HAP-1 (cell line): ENCODE results near the gene BID.
"Not testable (repeated sequence)": the region's sequence is repeated elsewhere in the genome, so short reads cannot be mapped to it uniquely, and the experiment has no call there.

Experiments used
- DNase-seq, 2 experiments: peaks; one replicate each; pipeline ENCODE4 v3.0.0-alpha.2; 2016 to 2020; ENCODE audit warnings: low spot score in 2 of 2
- H3K27me3 ChIP-seq: fragments of 250-450 bp; sonication (Bioruptor Pico); 2 replicates; pipeline ENCODE4 v1.5.1; 2020; ENCODE audit warnings: low read depth, mild to moderate bottlenecking, moderate library complexity
- H3K36me3 ChIP-seq: fragments of 250-450 bp; sonication (Bioruptor Pico); replicated peaks from 2 replicates; pipeline ENCODE4 v1.5.1; 2020; ENCODE audit warnings: mild to moderate bottlenecking
- H3K4me1 ChIP-seq: fragments of 250-450 bp; sonication (Bioruptor Pico); 2 replicates; pipeline ENCODE4 v1.5.1; 2020; ENCODE audit warnings: mild to moderate bottlenecking
- H3K4me3 ChIP-seq: fragments of 250-450 bp; sonication (Bioruptor Pico); 2 replicates; pipeline ENCODE4 v1.5.1; 2020; ENCODE audit warnings: mild to moderate bottlenecking, moderate library complexity
- H3K9me3 ChIP-seq: fragments of 250-450 bp; sonication (Bioruptor Pico); 2 replicates; pipeline ENCODE4 v1.5.1; 2020; ENCODE audit warnings: mild to moderate bottlenecking, moderate library complexity
- in situ Hi-C: fragments of 300-500 bp; cut with MboI; formaldehyde crosslinking; loops from 3 replicates; pipeline ENCODE4 v1.14.3; 2020; ENCODE audit warnings: low sequenced_read_pairs, inconsistent platforms, mixed read lengths

Gene BID

DNA sequence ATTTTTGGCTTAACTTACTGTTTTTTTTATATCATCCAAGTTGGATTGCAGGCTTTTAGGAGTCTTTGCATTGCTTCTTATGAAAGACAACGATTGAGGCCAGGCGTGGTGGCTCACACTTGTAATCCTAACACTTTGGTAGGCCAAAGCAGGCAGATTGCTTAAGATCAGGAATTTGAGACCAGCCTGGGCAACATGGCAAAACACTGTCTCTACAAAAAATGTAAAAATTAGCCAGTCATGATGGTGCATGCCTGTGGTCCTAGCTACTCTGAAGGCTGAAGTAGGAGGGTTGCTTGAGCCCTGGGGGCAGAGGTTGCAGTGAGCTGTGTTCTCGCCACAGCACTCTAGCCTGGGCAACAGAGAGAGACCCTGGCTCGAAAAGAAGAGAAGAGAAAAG is 56.6 kb downstream of the BID start:
- Histone ChIP-seq H3K4me1 (no peaks in the 10 kb centered on the region), H3K36me3 (no peaks in the 10 kb centered on the region), H3K9me3 (no peaks in the 10 kb centered on the region), H3K27me3 (no peaks in the 10 kb centered on the region), H3K4me3 (no peak overlapping the region)
- no peak for DNase-seq
- in situ Hi-C loops, result loop anchor here (10.0 kb wide), 1 partner anchor 63 kb away; no protein-coding TSS in a partner anchor

DNA sequence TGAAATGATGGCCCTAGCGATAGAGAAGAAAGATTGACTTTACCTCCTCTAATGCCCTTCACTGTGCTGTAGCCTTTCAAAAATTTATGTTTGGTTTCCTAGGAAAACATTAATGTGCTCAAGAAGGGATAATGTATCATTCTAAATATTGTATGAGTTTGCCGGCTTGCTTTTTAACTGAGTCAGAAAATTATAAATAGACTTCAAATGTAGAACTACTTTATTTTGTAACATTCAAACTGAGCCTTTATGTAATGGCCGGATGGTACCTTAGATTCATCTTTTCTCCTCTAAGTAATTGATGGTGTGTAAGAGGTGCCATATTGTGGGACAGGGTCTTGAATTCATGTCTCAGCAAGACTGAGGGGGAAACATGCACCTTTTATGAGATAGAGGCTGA is 57.7 kb downstream of the BID start:
- Histone ChIP-seq H3K9me3 (no peaks in the 10 kb centered on the region), H3K36me3 (no peaks in the 10 kb centered on the region), H3K4me1 (no peaks in the 10 kb centered on the region), H3K4me3 (no peak overlapping the region), H3K27me3 (no peaks in the 10 kb centered on the region)
- no peak for DNase-seq
- in situ Hi-C loops, result loop anchor here (10.0 kb wide), 1 partner anchor 62 kb away; no protein-coding TSS in a partner anchor

DNA sequence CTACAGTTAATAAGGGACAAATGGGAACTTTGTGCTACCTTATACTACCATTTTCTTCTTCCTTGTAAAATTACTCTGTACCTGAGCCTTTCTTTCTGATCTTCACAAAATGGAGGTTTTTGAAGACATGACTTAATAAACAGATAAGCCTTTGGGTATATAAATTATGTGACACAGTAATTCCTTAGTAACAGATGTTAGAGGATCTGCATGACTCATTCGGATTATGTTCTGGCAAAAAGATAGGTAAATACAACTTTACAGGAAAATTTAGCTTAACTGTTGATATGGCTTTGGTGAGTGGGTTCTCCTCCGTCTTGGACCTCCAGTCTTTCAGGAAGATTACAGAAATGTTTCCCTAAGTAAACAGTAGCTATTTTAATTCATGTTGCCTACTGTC is 61.8 kb downstream of the BID start:
- DNase-seq, result no peak
- in situ Hi-C loops, result loop anchor here (10.0 kb wide), 1 partner anchor 58 kb away; no protein-coding TSS in a partner anchor

DNA sequence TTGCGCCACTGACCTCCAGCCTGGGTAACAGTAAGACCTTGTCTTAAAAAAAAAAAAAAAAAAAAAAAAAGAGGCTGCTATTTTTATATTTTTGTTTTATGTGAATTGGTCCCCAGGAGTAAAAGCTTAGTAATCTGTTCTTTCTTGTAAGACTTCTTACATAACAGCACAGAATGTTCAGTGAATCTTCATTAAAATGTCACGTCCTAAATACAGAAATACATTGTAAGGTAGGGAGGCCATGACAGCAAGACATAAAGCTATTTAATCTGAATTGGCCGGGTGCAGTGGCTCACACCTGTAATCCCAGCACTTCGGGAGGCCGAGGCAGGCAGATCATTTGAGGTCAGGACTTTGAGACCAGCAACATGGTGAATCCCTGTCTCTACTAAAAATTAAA is 64.2 kb downstream of the BID start:
- DNase-seq, result no peak
- Histone ChIP-seq H3K36me3 (peaks cover 4% of the 10 kb centered on the region), H3K9me3 (no peaks in the 10 kb centered on the region), H3K4me1 (peaks cover 2% of the 10 kb centered on the region; the same call in 1 of the 2 replicates), H3K4me3 (no peak overlapping the region), H3K27me3 (no peaks in the 10 kb centered on the region)
- in situ Hi-C loops, result loop anchor here (10.0 kb wide), 1 partner anchor 55 kb away; no protein-coding TSS in a partner anchor

More for the DNA sequence above, 61.8 kb downstream of the BID start:
- H3K36me3 ChIP-seq, result peaks cover 4% of the 10 kb centered on the region
- no peaks in the 10 kb centered on the region for H3K27me3 ChIP-seq
- H3K4me3 ChIP-seq, result no peak overlapping the region
- H3K4me1 ChIP-seq, result no peaks in the 10 kb centered on the region
- H3K9me3 ChIP-seq, result no peaks in the 10 kb centered on the region

DNA sequence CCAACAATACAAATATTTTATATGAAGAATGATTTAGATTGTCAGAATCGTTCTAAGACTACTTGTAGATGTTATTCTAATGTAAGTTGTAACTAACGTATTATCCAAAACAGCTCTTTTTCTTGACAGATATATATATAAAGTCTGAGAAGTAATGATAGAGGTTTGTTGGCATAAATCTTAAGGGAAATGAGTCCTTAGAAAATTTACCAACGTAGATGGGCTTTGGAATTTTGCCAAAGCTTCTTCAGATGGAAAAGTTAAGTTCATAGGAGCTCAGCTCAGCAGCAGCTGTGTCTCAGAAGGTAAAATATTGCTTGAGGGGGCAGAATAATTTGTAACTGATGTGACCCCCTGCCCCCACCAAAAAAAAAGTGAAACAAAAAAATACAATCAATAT is 66.7 kb downstream of the BID start:
- H3K9me3 ChIP-seq, result no peaks in the 10 kb centered on the region
- in situ Hi-C loops, result no loop called here
- DNase-seq, result no peak
- H3K27me3 ChIP-seq, result no peaks in the 10 kb centered on the region
- H3K4me3 ChIP-seq, result no peak overlapping the region
- peaks cover 4% of the 10 kb centered on the region for H3K36me3 ChIP-seq
- peaks cover 2% of the 10 kb centered on the region; the same call in 1 of the 2 replicates for H3K4me1 ChIP-seq

DNA sequence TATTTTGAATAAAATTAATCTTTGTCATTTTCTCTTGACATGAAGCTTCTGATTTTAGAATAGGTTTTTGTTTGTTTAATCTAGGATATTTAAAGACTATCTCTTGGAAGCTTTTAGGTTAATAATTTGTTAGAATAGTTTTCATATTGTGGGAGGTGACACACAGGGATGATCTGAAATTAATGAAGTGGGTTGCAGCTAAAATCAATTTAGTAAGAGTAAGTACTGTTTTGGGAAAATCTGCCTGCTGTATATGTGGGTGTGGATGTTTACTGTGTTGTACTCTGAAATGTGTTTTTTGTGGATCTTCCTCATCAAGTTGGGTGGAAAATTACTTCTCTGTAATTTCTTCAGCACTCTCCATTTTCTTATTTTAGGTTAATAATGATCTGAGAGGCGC is 67.3 kb downstream of the BID start:
- H3K4me3 ChIP-seq, result no peak overlapping the region
- no peaks in the 10 kb centered on the region for H3K9me3 ChIP-seq
- peaks cover 4% of the 10 kb centered on the region for H3K36me3 ChIP-seq
- in situ Hi-C loops, result no loop called here
- no peaks in the 10 kb centered on the region for H3K27me3 ChIP-seq
- H3K4me1 ChIP-seq, result peaks cover 2% of the 10 kb centered on the region; the same call in 1 of the 2 replicates
- DNase-seq, result no peak

DNA sequence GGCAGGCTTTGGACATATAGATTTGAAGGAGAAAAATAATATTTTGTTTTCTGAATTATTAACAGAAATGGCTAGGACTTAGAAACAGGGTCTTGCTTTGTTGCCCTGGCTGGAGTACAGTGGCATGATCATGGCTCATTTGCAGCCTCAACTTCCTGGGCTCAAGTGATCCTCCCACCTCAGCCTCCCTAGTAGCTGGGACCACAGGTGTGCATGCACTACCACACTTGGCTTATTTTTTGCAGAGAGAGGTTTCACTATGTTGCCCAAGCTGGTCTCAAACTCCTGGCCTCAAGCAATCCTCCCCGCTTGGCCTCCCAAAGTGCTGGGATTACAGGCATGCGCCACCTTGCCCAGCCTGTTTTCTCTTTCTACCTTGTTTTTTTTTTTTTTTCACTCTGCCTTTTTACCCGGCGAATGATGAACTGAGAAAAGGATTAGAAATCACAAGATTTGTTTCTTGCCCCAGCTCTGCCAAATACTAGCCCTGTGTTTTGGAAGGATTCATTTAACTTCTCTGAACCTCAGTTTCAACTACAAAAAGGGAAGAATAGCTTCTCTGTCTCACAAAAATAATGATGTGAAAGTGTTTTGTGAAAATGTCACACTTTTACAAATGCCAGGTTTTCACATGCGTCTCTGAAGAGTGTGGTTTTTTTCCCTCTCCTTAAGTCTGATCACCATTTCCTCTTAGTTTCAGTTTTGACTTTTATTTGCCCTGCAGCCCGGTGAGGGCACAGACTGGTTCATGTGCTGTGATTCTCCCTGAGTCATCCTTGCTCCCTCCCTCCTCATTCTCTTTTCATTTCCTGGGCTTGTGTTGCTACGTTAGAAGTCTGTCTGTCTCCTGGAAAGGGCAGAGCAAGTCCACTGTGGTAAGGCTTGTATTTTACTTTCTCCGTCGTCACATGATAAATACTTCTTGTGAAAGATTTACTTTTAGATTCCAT is 68.0 kb downstream of the BID start:
- no peaks in the 10 kb centered on the region for H3K27me3 ChIP-seq
- peaks cover 4% of the 10 kb centered on the region for H3K36me3 ChIP-seq
- in situ Hi-C loops, result no loop called here
- no peak for DNase-seq
- H3K4me1 ChIP-seq, result peaks cover 3% of the 10 kb centered on the region
- H3K4me3 ChIP-seq, result no peak overlapping the region
- H3K9me3 ChIP-seq, result no peaks in the 10 kb centered on the region

DNA sequence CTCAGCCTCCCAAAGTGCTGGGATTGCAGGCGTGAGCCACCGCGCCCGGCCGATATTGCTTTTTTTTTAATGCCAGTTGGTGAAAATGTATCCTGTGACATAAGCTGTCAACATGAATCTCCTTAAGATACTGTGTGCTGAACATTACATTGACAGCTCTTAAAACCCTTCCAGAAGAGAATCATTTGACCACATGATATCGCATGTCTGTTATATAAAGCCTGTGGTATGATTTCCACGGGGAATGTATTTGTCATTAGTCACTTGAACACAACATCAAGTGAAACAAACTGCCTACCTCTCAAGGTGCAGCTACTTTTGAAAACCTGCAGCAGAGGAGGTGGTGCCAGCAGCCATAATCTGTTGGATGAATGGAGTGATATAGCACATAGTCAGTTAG is 68.7 kb downstream of the BID start:
- Histone ChIP-seq H3K36me3 (peaks cover 4% of the 10 kb centered on the region), H3K4me1 (peaks cover 10% of the 10 kb centered on the region), H3K9me3 (no peaks in the 10 kb centered on the region), H3K27me3 (no peaks in the 10 kb centered on the region), H3K4me3 (no peak overlapping the region)
- in situ Hi-C loops, result no loop called here
- DNase-seq, result no peak

DNA sequence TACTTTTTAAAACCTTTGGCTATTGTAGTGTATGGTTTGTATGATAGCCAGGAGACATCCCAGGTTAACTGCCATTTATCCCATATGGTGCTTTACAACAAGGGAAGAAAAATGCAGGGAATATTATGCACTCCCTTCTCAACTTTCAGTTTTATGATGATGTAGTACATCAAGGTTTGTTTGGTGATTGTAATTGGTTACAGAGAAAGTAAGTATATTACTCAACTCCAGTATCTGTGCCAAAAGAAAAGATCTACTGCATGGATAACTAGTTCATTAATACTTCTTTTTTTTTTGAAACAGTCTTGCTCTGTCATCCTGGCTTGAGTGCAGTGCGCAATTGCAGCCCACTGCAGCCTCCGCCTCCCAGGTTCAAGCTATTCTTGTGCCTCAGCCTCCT is 70.5 kb downstream of the BID start:
- no peak overlapping the region for H3K4me3 ChIP-seq
- H3K27me3 ChIP-seq, result no peaks in the 10 kb centered on the region
- no peaks in the 10 kb centered on the region for H3K9me3 ChIP-seq
- H3K36me3 ChIP-seq, result peaks cover 4% of the 10 kb centered on the region
- peaks cover 26% of the 10 kb centered on the region for H3K4me1 ChIP-seq
- no peak for DNase-seq
- in situ Hi-C loops, result no loop called here

DNA sequence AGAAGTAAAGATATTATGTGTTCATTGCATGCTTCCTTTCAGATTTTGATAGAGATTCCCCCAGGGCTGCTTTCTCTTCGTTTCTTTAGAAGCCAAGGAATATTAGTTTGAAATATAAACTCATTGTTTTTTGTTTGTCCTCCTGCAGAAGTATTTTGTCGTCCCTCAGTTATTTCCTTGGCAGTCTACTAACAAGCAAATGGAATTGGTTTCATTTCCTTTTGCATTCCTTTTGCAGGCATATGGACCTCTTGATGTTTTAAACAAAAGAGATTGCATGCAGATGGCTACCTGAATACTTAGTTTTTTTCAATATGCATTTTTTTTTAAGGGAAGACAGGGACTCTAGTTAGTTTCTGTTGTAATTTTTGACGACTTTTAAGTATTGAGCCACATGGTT is 73.5 kb downstream of the BID start:
- peaks cover 24% of the 10 kb centered on the region for H3K4me1 ChIP-seq
- H3K4me3 ChIP-seq, result no peak overlapping the region
- H3K36me3 ChIP-seq, result no peaks in the 10 kb centered on the region; the same call in 1 of the 2 replicates
- DNase-seq, result no peak
- in situ Hi-C loops, result no loop called here
- no peaks in the 10 kb centered on the region for H3K27me3 ChIP-seq
- peaks cover 2% of the 10 kb centered on the region; the same call in 1 of the 2 replicates for H3K9me3 ChIP-seq

DNA sequence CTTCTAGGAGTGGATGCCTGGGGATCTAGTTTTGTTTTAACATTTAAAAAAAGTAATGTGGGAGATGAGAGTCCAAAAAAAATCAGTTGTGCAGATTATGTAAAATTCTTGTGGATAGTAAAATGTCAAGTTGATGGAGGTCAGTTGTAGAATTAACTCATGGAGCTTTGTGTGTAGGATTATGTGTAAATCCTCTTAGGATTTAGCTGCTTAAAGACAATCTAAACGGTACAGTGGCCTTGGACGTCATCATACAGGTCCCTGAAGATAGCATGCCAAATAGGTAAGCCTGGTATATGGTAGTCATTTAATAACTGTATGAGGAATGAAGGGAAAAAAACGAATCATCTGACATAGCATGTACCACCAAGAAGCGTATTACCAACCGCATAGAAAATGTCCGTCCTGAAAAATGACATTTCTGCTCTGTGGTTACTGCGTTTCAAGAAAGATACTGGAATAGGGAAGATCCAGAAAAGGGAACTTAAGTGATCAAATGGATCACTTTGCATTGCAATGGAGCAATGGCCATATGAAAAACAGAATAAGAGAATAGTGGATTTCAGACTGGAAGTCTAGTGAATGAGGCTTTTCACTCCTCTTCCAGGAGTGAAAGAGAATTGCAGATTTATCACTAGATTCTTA is 74.5 kb downstream of the BID start:
- H3K9me3 ChIP-seq, result peaks cover 2% of the 10 kb centered on the region; the same call in 1 of the 2 replicates
- in situ Hi-C loops, result no loop called here
- peaks cover 24% of the 10 kb centered on the region for H3K4me1 ChIP-seq
- DNase-seq, result peak; percentile 17 to 70
- H3K4me3 ChIP-seq, result no peak overlapping the region
- H3K36me3 ChIP-seq, result no peaks in the 10 kb centered on the region; the same call in 1 of the 2 replicates
- no peaks in the 10 kb centered on the region for H3K27me3 ChIP-seq

DNA sequence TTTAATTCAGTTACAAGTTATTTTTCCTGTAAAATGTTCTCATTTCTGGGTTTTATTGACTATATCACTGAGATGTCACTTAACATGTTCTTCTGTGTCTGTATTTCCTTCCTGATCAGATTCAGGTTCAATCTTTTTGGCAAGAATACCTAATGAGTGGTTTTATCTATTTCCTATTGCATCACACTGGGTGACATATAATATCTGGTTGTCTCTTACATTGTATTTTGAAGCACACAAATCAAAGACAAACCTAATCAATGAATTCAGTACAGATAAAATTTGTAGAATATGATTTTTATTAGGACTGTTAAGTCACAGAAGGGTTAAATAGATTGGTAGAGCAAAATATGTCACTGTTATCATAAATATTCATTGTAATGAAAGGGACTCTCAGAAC is 75.3 kb downstream of the BID start:
- no peak for DNase-seq
- Histone ChIP-seq H3K27me3 (no peaks in the 10 kb centered on the region), H3K4me1 (peaks cover 24% of the 10 kb centered on the region), H3K9me3 (peaks cover 2% of the 10 kb centered on the region; the same call in 1 of the 2 replicates), H3K4me3 (no peak overlapping the region), H3K36me3 (no peaks in the 10 kb centered on the region)
- in situ Hi-C loops, result no loop called here

DNA sequence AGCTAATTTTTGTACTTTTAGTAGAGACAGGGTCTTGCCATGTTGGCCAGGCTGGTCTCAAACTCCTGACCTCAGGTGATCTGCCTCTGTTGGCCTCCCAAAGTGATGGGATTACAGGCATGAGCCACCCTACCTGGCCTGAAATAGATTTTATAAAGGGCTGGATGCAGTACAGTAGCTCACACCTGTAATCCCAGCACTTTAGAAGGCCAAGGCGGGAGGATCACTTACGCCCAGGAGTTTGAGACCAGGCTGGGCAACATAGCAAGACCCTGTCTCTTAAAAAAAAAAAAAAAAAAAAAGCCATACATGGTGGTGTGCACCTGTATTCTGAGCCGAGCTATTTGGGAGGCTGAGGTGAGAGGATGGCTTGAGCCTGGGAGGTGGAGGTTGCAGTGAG is 76.0 kb downstream of the BID start:
- H3K4me1 ChIP-seq, result peaks cover 24% of the 10 kb centered on the region
- H3K4me3 ChIP-seq, in situ Hi-C loops, H3K27me3 ChIP-seq, H3K9me3 ChIP-seq, DNase-seq, H3K36me3 ChIP-seq: not testable (repeated sequence)

DNA sequence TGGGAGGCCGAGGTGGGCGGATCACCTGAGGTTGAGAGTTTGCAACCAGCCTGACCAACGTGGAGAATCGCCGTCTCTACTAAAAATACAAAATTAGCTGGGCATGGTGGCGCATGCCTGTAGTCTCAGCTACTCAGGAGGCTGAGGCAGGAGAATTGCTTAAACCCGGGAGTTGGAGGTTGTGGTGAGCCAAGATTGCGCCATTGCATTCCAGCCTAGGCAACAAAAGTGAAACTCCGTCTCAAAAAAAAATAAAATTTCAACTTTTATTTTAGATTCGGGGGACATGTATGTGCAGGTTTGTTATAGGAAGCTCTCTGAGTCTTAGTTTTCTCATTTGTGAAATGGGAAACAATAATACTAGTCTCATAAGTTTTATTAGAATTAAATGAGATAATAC is 77.1 kb downstream of the BID start:
- peaks cover 24% of the 10 kb centered on the region for H3K4me1 ChIP-seq
- H3K27me3 ChIP-seq, H3K36me3 ChIP-seq, in situ Hi-C loops, H3K4me3 ChIP-seq, H3K9me3 ChIP-seq, DNase-seq: not testable (repeated sequence)
